Measurements from ENCODE around the gene GIMAP5.

The GIMAP5 gene

GRCh38 chr7:150716368-150716767 lies 20.9 kb upstream of the GIMAP5 start, which contains the start of gene GIMAP1:
TSS of gene GIMAP1 (plus strand) at chr7:150716613. CDS start at chr7:150719048, 2,435 bp downstream.
- no peaks in the 10 kb centered on the region for H3K36me3 ChIP-seq
- DNase-seq = no peak
- peaks cover 6% of the 10 kb centered on the region for H3K27me3 ChIP-seq
- no peak for TF ChIP-seq CTCF (IDR thresholded peaks at IDR 0.05; ENCODE audit: low read depth, low read length)
- H3K9me3 ChIP-seq = no peaks in the 10 kb centered on the region
- no peak within 1 kb of the TSS for H3K4me3 ChIP-seq (ENCODE audit: low read depth, low read length)
- no peaks in the 10 kb centered on the region for H3K4me1 ChIP-seq

GRCh38 chr7:150716939-150717338 lies 20.3 kb upstream of the GIMAP5 start:
- no peak for DNase-seq
- Histone ChIP-seq H3K36me3 (no peaks in the 10 kb centered on the region), H3K9me3 (no peaks in the 10 kb centered on the region), H3K27me3 (peaks cover 6% of the 10 kb centered on the region), H3K4me3 (ENCODE audit: low read depth, low read length) (no peak overlapping the region), H3K4me1 (no peaks in the 10 kb centered on the region)
- no peak for TF ChIP-seq CTCF (IDR thresholded peaks at IDR 0.05; ENCODE audit: low read depth, low read length)

GRCh38 chr7:150717814-150718420 lies 19.3 kb upstream of the GIMAP5 start:
- Histone ChIP-seq H3K9me3 (no peaks in the 10 kb centered on the region), H3K4me3 (ENCODE audit: low read depth, low read length) (no peak overlapping the region), H3K4me1 (no peaks in the 10 kb centered on the region), H3K36me3 (no peaks in the 10 kb centered on the region), H3K27me3 (peaks cover 11% of the 10 kb centered on the region)
- no peak for DNase-seq
- TF ChIP-seq CTCF (IDR thresholded peaks at IDR 0.05; ENCODE audit: low read depth, low read length) = no peak

- no peak for TF ChIP-seq CTCF (IDR thresholded peaks at IDR 0.05; ENCODE audit: low read depth, low read length)
- Histone ChIP-seq H3K4me3 (ENCODE audit: low read depth, low read length) (no peak overlapping the region), H3K9me3 (no peaks in the 10 kb centered on the region), H3K27me3 (peaks cover 11% of the 10 kb centered on the region), H3K36me3 (no peaks in the 10 kb centered on the region), H3K4me1 (no peaks in the 10 kb centered on the region)
- DNase-seq = no peak
Measured at GRCh38 chr7:150719436-150719835, 17.8 kb upstream of the GIMAP5 start.

GRCh38 chr7:150719960-150720891 lies 17.0 kb upstream of the GIMAP5 start:
- Histone ChIP-seq H3K4me1 (no peaks in the 10 kb centered on the region), H3K9me3 (no peaks in the 10 kb centered on the region), H3K27me3 (peaks cover 11% of the 10 kb centered on the region), H3K36me3 (no peaks in the 10 kb centered on the region), H3K4me3 (ENCODE audit: low read depth, low read length) (no peak overlapping the region)
- no peak for TF ChIP-seq CTCF (IDR thresholded peaks at IDR 0.05; ENCODE audit: low read depth, low read length)
- DNase-seq = no peak

- TF ChIP-seq CTCF (IDR thresholded peaks at IDR 0.05; ENCODE audit: low read depth, low read length) = no peak
- peaks cover 15% of the 10 kb centered on the region for H3K27me3 ChIP-seq
- no peaks in the 10 kb centered on the region for H3K9me3 ChIP-seq
- DNase-seq = no peak
- no peaks in the 10 kb centered on the region for H3K4me1 ChIP-seq
- H3K36me3 ChIP-seq = no peaks in the 10 kb centered on the region
- no peak overlapping the region for H3K4me3 ChIP-seq (ENCODE audit: low read depth, low read length)
Measured at GRCh38 chr7:150721970-150722373, 15.2 kb upstream of the GIMAP5 start.
